Measurements from ENCODE around the gene NEDD4L.

NEDD4L gene

DNA sequence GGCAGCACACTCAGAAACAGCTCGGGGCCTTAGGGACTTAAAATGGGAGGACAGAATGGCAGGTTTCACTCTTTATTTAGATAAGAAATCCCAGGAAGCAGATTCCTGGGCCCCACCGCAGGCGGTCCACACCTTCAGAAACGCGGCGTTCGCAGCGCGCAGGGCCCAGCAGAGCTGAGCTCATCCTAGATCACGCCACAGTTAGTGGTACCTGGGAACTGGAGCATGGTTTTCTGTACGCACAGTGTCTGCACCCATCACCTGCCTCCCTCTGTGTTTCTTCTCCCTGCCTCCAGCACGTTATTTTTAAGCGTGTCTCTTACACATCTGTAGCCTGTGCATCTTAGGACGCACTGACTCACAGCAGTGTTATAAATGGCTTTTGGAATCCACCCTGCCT is 342.8 kb downstream of the NEDD4L start:
- no peak for DNase-seq

DNA sequence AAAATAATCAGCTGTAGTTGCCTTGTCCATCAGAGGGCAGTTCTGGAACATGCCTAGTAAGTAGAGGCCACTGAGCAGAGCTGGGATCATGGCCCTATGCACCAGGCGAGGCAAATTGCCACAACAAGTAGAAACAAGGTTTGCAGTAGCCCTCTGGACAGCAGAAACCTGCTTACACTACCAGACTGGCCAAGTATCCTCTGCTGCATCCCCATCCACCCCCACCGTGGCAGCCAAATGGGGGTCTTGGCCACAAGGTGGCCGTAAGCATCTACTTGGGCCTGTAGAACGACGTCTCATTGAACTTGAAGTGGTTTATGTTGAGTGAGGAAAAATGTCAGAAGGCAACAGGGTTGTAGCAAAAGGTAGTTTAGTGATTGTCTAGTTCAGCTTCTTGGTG is 343.7 kb downstream of the NEDD4L start:
- no peak for DNase-seq

DNA sequence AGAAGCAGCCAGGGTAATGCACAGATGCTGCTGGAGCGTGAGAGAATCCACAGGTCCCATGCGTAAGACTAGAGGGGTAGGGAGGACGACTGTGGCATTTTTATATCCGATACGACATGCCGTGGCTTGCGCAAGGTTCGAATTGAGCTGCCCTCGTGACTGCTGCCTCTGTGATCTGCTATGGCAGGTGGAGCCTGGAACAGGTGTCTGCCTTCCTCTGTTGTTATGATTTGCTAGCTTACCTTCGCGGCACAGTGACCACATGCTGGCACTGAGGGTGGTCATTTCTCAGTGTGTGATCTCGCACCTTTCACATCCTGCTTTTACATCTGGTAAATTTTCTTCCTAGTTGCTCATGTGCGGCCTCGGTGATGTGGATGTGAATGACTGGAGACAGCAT is 344.7 kb downstream of the NEDD4L start:
- DNase-seq, result no peak

DNA sequence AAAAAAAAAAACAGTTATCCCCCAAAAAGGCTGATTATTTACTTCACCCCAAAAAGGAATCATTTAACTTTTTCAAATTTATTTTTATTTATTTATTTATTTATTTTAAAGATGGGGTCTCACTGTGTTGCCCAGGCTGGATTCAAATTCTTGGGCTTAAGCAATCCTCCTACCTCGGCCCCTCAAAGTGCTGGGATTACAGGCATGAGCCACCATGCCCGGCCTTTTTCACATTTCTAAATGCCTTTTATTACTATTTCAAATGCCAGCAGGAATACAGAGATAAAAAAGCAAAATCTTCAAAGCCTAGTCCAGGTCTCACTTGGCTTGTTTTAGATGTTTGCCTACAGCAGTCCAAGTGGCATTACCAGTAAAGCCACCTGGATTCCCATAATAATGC is 345.7 kb downstream of the NEDD4L start:
- no peak for DNase-seq

DNA sequence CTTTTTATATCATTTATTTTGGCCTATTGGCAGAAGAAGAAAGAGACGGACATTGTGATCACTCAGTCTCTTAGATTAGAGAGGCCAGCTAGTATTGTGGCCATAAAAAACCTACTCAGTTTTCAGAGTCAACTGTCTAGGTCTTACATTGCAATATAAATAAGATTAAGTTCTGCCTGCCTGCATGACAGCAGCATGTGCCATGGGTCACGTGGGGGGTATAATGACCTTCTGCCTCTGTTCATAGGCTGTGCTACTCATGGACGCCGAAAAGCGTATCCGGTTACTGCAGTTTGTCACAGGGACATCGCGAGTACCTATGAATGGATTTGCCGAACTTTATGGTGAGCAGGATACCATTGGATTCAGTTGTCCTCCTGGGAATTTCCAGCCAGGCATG is 346.4 kb downstream of the NEDD4L start:
- no peak for DNase-seq

DNA sequence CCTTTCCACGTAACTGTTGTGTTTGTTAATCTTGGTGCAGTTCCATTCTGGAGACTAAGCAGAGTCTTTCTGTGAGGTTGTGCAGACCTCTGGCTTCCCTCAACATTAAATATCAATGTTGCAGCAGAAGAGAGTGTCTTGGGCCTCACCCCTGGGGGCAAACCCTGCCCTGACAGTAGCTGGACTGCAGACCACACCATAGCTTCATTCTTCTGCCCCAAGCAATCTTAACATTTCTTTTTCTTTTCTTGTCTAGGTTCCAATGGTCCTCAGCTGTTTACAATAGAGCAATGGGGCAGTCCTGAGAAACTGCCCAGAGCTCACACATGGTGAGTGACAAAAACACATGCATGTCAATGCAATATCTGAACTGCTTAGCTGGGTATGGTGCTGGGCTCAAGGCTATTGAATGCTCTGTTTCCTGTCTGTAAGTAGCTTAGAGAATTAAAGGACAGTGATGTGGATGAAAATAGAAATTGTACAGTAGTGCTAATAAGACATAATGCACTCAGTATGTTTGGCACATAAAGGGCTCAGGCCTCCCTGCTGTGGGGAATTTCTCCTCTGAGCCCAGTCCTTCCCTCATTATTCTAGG is 347.3 kb downstream of the NEDD4L start:
- DNase-seq, result no peak

- DNase-seq, result no peak
These were observed 347.9 kb downstream of the NEDD4L start for GRCh38 chr18:58391932-58392323.

GRCh38 chr18:58392324-58393000 is 348.4 kb downstream of the NEDD4L start:
- no peak for DNase-seq

GRCh38 chr18:58393295-58393694 is 349.3 kb downstream of the NEDD4L start:
- DNase-seq, result no peak

- DNase-seq, result no peak
These were observed 350.0 kb downstream of the NEDD4L start for GRCh38 chr18:58394046-58394445.

GRCh38 chr18:58394602-58395425 is 350.8 kb downstream of the NEDD4L start:
- DNase-seq, result no peak

DNA sequence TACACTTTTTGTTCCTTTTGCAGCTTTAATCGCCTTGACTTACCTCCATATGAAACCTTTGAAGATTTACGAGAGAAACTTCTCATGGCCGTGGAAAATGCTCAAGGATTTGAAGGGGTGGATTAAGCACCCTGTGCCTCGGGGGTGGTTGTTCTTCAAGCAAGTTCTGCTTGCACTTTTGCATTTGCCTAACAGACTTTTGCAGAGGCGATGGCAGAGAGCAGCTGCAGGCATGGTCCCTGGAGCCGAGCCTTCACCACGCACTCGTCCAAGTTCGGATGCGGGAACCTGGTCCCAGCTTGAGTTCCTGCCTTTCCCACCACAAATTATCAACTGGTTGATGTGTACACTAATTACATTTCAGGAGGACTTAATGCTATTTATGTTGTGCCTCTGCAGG is 352.1 kb downstream of the NEDD4L start:
- DNase-seq, result no peak

- DNase-seq, result no peak
These were observed 352.9 kb downstream of the NEDD4L start for GRCh38 chr18:58396966-58397365.

GRCh38 chr18:58397385-58398132 is 353.5 kb downstream of the NEDD4L start:
- no peak for DNase-seq

DNA sequence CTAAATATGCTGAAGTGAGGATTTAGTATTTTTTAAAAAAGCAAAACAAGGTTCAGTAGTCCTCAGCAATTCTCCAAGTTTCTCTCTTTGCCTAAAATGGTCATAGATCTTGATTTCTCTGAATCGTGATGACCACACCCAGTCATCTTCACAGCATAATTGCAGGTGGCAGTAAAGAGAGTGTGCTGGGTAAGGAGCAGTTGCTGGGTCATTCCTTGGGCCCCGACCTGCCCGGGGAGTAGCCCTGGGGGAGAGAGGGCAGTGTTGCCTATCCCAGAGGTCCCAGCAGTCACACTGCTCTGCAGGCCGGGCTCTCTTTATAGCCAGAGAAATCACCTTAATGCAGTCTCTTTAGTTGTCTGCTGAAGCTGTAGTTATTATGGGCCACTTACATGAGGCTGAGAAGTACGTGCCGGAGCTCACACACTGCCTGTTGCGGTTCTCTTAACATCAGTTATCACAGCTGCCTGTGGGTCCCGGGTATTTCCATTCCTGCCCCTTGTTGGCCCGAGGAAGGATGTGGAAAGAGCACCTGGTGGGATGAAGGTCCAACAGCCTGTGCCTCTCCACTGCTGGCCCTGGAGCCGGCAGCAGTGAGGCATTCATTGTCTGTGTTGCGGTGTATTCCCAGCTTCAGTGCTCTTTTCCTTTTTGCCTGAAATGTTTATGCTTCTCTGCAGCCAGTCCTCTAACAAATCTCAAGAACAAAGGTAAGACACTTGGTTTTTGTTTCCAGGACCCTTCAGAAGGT is 354.8 kb downstream of the NEDD4L start:
- no peak for DNase-seq

- no peak for DNase-seq
These were observed 356.4 kb downstream of the NEDD4L start for GRCh38 chr18:58400331-58400870.

DNA sequence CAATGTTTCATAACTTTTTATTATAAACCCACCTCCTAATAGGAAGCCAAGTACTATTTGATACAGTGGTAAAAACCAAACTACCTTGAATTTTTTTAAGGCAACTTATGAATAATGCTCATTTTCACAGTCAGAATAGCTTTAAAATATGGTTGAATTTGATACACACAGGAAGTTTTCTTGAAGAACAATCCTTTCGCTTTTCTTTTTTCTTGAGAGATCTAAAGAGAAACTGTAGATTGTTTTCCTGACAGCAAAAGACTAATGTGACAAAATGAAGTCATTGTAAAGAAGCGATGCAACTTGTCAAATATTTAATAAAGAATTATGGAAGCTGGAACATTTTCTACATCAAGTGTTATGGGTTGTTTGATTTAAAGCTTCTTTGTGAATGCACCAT is 357.2 kb downstream of the NEDD4L start:
- no peak for DNase-seq

DNA sequence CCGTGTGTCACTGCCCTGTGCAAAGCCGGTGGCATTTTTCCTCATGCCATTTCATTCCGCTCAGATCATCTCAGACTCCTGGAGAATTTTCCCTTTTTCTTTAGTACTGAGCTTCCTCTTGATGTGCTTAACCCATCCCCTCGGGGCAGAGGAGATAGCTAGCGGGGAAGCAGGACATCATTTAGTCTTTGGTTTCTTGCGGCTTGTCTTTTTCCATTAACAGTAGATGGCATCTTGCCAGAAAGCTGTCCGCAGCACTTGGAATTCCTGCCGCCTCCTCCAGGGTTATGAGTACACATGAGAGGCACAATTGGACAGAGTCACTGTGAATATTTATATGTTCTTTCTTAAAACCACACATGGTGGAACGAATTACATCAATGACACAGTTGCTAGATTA is 358.2 kb downstream of the NEDD4L start:
- DNase-seq, result no peak

DNA sequence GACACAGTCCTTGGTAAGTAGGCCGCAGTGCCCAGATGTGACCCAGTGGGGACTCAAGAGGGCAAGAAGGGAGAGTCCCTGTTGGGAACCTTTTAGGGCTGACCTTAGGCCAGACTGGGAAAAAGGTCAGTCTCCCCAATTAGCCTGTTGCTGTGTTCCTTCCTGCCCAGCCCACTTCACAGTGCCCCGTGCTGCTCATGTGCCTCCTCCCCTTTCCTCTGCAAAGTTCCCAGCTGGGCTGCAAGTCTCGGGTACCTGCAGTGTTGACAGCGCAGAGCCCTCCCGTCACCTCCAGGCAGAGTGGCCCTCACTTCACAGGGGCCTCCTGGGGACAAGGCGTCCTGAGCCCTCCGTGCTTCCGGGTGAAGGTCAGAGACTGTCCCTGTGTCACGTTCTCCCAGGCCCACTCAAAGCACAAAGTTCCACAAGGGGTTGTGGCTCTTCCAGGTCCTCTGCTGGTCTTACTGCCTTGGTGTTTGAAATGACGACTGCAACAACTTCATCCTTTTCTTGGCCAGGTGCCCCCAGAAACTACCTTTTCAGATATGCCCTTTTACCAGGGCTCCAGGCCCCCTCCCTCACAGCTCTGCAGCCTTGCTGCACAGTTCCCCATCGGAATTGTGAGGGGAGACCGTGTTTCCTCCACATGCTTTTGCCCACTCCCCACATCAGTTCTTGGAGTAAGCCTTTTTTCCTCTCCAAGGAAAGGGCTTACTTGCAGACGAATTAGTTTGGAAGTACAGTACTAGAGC is 359.1 kb downstream of the NEDD4L start:
- no peak for DNase-seq

- DNase-seq, result no peak
These were observed 359.9 kb downstream of the NEDD4L start for GRCh38 chr18:58403799-58404455.

Data from effector CD4-positive, alpha-beta T cell (primary cell).